HK-2 (cell line): ENCODE results near the gene BHLHA9.
"Not testable (repeated sequence)": the region's sequence is repeated elsewhere in the genome, so short reads cannot be mapped to it uniquely, and the experiment has no call there.

Experiments
- DNase-seq: peaks from one replicate; pipeline ENCODE4 v3.0.0-alpha.2; 2018; ENCODE audit not compliant: unreplicated experiment

Gene BHLHA9

DNA sequence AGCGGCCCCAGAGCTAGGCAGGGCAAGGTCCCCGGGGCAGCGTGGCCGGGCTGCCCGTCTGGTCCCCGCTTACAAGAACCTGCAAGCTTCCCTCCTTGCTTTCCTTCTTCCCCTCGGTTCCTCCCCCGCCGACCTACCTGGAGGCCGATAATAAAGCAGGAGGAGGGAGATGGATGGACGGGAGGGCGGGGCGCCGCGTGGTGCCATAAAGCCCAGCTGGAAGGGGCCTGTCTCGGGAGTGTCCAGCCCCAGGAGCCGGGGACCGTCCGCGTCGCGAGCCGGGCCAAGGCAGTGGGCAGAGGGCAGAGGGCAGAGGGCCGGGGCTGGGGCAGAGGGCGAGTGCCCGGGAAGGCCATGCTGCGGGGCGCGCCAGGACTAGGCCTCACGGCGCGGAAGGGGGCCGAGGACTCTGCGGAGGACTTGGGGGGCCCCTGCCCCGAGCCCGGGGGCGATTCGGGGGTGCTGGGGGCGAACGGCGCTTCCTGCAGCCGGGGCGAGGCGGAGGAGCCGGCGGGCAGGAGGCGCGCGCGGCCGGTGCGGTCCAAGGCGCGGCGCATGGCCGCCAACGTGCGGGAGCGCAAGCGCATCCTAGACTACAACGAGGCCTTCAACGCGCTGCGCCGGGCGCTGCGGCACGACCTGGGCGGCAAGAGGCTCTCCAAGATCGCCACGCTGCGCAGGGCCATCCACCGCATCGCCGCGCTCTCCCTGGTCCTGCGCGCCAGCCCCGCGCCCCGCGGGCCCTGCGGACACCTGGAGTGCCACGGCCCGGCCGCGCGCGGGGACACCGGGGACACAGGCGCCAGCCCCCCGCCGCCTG lies at the start of gene BHLHA9:
Gene BHLHA9 (plus strand): TSS at position 235 of the 820 bp plus-strand sequence. CDS start 120 bp downstream, at position 355.
- DNase-seq = no peak

DNA sequence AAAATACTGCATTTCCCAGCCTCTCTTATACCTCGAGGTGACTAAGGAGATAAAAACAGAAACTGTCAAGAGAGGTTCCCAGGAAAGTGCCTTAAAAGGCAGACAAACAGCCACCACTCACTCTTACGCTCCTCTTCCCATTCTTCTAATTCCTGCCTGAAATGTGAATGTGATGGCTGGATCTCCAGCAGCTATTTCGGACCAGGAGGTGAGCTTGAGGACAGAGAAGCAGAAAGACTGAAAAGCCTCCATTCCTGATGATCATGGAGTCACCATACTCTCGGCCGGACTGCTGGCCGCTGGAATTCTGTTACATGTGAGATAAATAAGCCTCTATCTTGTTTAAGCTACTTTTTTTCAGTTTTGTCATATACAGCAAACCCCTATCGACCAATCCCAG lies 49.0 kb upstream of the BHLHA9 start:
- DNase-seq = no peak

DNA sequence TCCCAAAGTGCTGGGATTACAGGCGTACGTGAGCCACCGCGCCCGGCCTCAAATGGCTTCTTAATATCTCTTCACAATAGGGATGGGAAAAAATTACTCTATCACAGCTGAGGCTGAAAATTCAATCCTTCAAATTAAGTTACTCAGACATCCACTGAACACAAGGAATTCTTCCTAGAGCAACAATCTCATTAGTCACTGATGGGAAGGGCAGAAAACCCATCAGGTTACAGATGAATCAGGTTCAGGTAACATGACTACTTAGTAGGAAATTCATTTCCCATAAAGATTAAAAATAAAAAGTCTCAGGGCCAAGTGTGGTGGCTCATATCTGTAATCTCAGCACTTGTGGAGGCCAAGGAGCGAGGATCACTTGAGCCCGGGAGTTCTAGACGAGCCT lies 47.9 kb upstream of the BHLHA9 start:
- DNase-seq = no peak

DNA sequence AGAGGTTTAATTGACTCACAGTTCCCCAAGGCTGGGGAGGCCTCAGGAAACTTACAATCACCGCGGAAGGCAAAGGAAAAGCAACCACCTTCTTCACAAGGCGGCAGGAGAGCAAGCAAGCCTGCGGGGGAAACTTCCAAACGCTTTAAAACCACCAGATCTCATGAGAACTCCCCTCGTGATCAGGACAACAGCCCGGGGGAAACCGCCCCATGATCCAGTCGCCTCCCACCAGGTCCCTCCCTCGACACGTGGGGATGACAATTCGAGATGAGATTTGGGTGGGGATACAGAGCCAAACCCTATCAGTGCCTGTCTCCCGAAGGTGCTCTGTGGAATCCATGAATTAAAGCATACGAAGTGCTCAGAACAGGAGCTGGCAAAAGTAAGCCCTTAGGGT lies 46.6 kb upstream of the BHLHA9 start:
- no peak for DNase-seq

GRCh38 chr17:1224330-1224729 lies 45.9 kb upstream of the BHLHA9 start:
- no peak for DNase-seq

DNA sequence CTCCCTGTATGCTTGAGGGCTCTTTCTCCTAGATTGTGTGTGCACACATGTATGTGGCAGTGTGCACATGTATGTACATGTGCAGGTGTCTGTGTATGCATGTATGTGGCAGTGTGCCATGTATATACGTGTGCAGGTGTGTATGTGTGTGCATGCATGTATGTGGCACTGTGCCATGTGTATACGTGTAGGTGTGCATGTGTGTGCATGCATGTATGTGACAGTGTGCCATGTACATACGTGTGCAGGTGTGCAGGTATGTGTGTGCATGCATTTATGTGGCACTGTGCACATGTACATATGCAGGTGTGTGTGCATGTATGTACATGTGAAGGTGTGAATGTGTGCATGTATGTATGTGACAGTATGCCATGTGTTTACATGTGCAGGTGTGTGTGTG lies 43.9 kb upstream of the BHLHA9 start:
- DNase-seq = no peak

DNA sequence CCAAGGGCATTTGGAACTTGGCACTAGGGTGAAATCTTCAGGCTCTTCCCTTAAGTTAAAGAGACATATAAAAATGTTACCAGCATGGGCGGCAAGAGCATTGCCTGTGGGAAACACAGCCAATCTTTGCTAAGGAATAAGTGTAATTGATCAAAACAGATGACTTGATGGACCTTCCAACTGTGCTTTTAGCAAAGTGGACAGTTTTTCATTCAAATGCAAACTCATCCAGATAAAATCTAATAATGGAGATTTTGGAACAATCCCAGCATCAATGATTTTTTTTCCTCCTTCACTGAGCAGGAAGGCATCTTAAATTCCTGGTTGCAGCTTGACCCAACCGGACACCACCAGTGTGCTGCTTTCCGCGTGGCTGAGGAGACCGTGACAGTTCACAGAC lies 42.9 kb upstream of the BHLHA9 start:
- DNase-seq = no peak

- DNase-seq = peak; percentile 34
Measured at GRCh38 chr17:1227917-1228780, 42.1 kb upstream of the BHLHA9 start.

DNA sequence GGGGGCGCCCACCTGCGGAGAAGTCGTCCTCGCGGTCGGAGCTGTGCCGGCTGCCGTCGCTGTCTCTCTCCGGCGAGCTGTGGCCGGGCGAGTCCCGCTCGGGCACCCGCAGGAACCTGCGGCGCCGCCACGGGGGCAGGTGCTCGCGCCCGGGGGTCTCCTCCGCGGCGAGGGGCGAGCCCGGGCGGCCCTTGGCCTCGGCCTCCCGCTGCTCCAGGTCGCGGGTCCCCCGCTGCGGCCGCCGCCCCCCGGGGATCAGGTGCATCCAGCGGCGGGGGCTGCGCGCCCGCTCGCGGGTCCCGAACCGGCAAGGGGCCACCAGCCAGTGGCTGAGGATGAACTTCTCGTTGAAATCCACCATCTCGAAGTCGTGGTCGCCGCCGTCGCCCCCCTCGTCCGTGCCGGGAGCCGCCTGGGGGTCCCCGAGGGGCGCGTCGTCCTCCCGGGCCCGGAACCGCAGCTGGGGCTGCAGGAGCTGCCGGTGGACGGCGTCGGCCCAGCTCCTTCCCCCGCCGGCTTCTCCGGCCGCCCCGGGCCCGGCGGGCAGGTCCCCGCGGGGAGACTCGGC lies 41.4 kb upstream of the BHLHA9 start:
- no peak for DNase-seq

DNA sequence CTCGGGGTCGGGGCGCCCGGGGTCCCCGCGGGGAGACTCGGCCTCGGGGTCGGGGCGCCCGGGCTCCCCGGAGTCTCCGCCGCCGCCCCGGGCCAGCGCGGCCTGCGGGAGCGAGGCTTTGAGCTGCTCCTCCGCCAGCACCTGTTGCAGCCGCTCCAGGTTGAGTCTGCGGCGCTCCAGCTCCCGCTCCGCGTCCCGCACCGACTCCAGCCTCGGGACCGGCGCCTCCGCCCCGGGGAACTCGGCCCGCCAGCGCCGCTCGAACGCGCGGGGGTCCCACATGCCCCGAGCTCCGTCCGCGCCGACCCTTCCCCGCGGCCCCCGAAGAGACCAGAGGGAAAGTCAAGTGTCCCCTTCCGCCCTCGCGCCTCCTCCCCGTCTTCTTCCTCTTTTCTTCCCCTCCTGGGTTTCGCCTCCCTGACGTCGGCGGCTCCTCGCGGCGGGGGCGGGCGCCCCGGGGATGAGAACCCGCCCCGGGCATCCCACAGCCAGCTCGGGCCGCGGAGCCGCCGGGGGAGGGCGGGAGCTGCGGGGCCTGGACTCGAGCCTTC lies 40.8 kb upstream of the BHLHA9 start:
- DNase-seq = peak; percentile 40

- DNase-seq = no peak
Measured at GRCh38 chr17:1229900-1230501, 40.2 kb upstream of the BHLHA9 start.

- DNase-seq = no peak
Measured at GRCh38 chr17:1231456-1231855, 38.8 kb upstream of the BHLHA9 start.

- no peak for DNase-seq
Measured at GRCh38 chr17:1232331-1232730, 37.9 kb upstream of the BHLHA9 start.

- DNase-seq = no peak
Measured at GRCh38 chr17:1232786-1233185, 37.5 kb upstream of the BHLHA9 start.

- DNase-seq = no peak
Measured at GRCh38 chr17:1234455-1234854, 35.8 kb upstream of the BHLHA9 start.

- DNase-seq = no peak
Measured at GRCh38 chr17:1237471-1237870, 32.8 kb upstream of the BHLHA9 start.

DNA sequence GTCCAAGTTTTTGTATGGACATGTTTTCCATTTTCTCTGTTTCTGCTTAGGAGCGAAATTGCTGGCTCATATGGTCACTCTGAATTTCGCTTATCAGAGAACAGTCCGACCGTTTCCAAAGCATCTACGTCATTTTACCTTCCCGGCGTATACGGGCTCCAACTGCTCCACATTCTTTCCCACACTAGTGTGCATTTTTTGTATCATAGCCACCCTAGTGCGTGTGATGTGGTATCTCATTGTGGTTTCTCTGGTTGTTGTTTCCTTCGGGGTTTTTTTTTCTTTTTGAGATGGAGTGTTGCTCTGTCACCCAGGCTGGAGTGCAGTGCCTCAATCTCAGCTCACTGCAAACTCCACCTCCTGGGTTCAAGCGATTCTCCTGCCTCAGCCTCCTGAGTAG lies 31.0 kb upstream of the BHLHA9 start:
- DNase-seq = no peak

DNA sequence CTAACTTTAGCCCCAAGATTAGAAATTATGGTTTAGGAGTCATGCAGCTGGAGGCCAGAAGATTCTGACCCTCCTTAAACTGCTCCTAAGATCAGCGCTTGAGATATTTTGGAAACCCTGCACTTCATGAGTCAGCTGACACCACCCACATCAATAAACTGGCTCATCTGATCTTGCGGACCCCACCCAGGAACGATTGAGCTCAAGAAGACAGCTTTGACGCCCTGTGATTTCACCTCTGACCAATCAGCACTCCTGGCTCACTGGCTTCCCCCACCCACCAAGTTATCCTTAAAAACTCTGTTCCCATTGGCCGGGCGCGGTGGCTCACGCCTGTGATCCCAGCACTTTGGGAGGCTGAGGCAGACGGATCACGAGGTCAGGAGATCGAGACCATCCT lies 29.8 kb upstream of the BHLHA9 start:
- DNase-seq = not testable (repeated sequence)

- DNase-seq = no peak
Measured at GRCh38 chr17:1241929-1242328, 28.3 kb upstream of the BHLHA9 start.

- no peak for DNase-seq
Measured at GRCh38 chr17:1244606-1245012, 25.6 kb upstream of the BHLHA9 start.

GRCh38 chr17:1251866-1252608 lies 18.2 kb upstream of the BHLHA9 start:
- no peak for DNase-seq
